ENCODE measurements around the gene ZNF169.
"Not testable (repeated sequence)": the region's sequence is repeated elsewhere in the genome, so short reads cannot be mapped to it uniquely, and the experiment has no call there.

The ZNF169 gene

GRCh38 chr9:94341703-94342102 is 82.6 kb downstream of the ZNF169 start:
- DNase-seq (ENCODE audit: low read depth in 2 of 3, low spot score in 2 of 3) = not testable (repeated sequence)

- DNase-seq (ENCODE audit: low read depth in 2 of 3, low spot score in 2 of 3) = not testable (repeated sequence)
Measured at GRCh38 chr9:94347451-94347850, 88.4 kb downstream of the ZNF169 start.

- not testable (repeated sequence) for DNase-seq (ENCODE audit: low read depth in 2 of 3, low spot score in 2 of 3)
Measured at GRCh38 chr9:94348754-94349153, 89.7 kb downstream of the ZNF169 start.

All from activated CD8-positive, alpha-beta memory T cell treated with anti-CD3 and anti-CD28 coated beads for 48 hours (primary cell).